Fibroblast of lung (primary cell): Measurements from ENCODE around the gene MINK1.

Source experiments
- CTCF ChIP-seq, 2 donors: IDR thresholded peaks in 1 of 2; conservative IDR thresholded peaks in 1 of 2; 1 replicate in 1 of 2; 2 replicates in 1 of 2; pipeline ENCODE4 v1.5.1; 2011 to 2012; ENCODE audit warnings: low read length in 2 of 2, control low read depth in 1 of 2, inconsistent platforms in 1 of 2, low read depth in 1 of 2, mild to moderate bottlenecking in 1 of 2
- EZH2 ChIP-seq: IDR thresholded peaks from 2 replicates; pipeline ENCODE4 v1.5.1; 2012; ENCODE audit warnings: low read length, control low read depth, mild to moderate bottlenecking; ENCODE audit errors: missing control alignments

- TF ChIP-seq EZH2 (no peak), CTCF (conservative IDR thresholded peaks at IDR 0.05 in 1 of 2, IDR thresholded peaks at IDR 0.05 in 1 of 2; ENCODE audit: low read depth in 1 of 2, low read length in 2 of 2) (no peak)
Observed at GRCh38 chr17:4851084-4851483, 17.9 kb downstream of the MINK1 start.
